Measurements from ENCODE around the gene PITPNM3.

Gene PITPNM3

DNA sequence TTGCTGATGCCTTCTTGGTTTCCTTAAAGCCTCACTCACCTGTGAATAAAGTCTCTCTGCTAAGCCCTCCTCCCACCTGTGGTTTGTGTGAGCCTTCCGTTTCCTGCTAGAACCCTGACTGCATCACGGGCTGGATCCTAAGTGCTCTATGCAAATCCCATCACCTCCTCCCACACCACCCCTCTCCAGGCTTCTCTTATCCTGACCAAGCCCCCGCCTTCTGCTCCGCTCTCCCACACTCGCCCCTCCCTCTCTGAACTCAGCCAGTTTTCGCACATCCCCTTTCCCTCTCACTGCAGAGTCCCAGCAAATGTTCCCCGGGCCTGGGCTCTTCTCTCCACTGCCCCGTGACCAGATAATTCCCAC lies 60.3 kb downstream of the PITPNM3 start:
- TF ChIP-seq ZBTB7A (IDR thresholded peaks at IDR 0.05; ENCODE audit: low read depth) (no peak), TEAD4 (IDR thresholded peaks at IDR 0.05) (no peak), EGR1 (IDR thresholded peaks at IDR 0.05) (no peak), CEBPB (IDR thresholded peaks at IDR 0.05) (no peak), TAF1 (IDR thresholded peaks at IDR 0.05; ENCODE audit: low read depth) (no peak), EP300 (IDR thresholded peaks at IDR 0.05; ENCODE audit: borderline replicate concordance) (no peak), NFIC (IDR thresholded peaks at IDR 0.05) (no peak), RAD21 (IDR thresholded peaks at IDR 0.05; ENCODE audit: low read depth) (no peak)
- TF ChIP-seq, protein P1, sequence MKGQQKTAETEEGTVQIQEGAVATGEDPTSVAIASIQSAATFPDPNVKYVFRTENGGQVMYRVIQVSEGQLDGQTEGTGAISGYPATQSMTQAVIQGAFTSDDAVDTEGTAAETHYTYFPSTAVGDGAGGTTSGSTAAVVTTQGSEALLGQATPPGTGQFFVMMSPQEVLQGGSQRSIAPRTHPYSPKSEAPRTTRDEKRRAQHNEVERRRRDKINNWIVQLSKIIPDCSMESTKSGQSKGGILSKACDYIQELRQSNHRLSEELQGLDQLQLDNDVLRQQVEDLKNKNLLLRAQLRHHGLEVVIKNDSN (IDR thresholded peaks at IDR 0.05), result no peak

- TF ChIP-seq, protein P2, sequence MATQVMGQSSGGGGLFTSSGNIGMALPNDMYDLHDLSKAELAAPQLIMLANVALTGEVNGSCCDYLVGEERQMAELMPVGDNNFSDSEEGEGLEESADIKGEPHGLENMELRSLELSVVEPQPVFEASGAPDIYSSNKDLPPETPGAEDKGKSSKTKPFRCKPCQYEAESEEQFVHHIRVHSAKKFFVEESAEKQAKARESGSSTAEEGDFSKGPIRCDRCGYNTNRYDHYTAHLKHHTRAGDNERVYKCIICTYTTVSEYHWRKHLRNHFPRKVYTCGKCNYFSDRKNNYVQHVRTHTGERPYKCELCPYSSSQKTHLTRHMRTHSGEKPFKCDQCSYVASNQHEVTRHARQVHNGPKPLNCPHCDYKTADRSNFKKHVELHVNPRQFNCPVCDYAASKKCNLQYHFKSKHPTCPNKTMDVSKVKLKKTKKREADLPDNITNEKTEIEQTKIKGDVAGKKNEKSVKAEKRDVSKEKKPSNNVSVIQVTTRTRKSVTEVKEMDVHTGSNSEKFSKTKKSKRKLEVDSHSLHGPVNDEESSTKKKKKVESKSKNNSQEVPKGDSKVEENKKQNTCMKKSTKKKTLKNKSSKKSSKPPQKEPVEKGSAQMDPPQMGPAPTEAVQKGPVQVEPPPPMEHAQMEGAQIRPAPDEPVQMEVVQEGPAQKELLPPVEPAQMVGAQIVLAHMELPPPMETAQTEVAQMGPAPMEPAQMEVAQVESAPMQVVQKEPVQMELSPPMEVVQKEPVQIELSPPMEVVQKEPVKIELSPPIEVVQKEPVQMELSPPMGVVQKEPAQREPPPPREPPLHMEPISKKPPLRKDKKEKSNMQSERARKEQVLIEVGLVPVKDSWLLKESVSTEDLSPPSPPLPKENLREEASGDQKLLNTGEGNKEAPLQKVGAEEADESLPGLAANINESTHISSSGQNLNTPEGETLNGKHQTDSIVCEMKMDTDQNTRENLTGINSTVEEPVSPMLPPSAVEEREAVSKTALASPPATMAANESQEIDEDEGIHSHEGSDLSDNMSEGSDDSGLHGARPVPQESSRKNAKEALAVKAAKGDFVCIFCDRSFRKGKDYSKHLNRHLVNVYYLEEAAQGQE (IDR thresholded peaks at IDR 0.05; ENCODE audit: low read depth), result no peak
- TF ChIP-seq TEAD4 (IDR thresholded peaks at IDR 0.05) (no peak), CEBPB (IDR thresholded peaks at IDR 0.05) (no peak), EP300 (IDR thresholded peaks at IDR 0.05; ENCODE audit: borderline replicate concordance) (no peak), RAD21 (IDR thresholded peaks at IDR 0.05; ENCODE audit: low read depth) (no peak), NFIC (IDR thresholded peaks at IDR 0.05) (no peak), CREB1 (IDR thresholded peaks at IDR 0.05; ENCODE audit: low read depth) (no peak), YY1 (IDR thresholded peaks at IDR 0.05; ENCODE audit: low read depth) (no peak), FOXM1 (IDR thresholded peaks at IDR 0.05; ENCODE audit: borderline replicate concordance, low read depth) (no peak), TAF1 (IDR thresholded peaks at IDR 0.05; ENCODE audit: low read depth) (no peak), EGR1 (IDR thresholded peaks at IDR 0.05) (no peak)
- TF ChIP-seq, protein P3, sequence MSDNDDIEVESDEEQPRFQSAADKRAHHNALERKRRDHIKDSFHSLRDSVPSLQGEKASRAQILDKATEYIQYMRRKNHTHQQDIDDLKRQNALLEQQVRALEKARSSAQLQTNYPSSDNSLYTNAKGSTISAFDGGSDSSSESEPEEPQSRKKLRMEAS (IDR thresholded peaks at IDR 0.05), result no peak
- TF ChIP-seq, protein P1 (IDR thresholded peaks at IDR 0.05), result no peak
Measured at GRCh38 chr17:6495450-6496115, 60.8 kb downstream of the PITPNM3 start.

- TF ChIP-seq FOXM1 (IDR thresholded peaks at IDR 0.05; ENCODE audit: borderline replicate concordance, low read depth) (no peak), TEAD4 (IDR thresholded peaks at IDR 0.05) (0 out of 2 replicates have a peak, but pooled peaks have one; percentile 12)
Measured at GRCh38 chr17:6494239-6494941, 62.0 kb downstream of the PITPNM3 start.

DNA sequence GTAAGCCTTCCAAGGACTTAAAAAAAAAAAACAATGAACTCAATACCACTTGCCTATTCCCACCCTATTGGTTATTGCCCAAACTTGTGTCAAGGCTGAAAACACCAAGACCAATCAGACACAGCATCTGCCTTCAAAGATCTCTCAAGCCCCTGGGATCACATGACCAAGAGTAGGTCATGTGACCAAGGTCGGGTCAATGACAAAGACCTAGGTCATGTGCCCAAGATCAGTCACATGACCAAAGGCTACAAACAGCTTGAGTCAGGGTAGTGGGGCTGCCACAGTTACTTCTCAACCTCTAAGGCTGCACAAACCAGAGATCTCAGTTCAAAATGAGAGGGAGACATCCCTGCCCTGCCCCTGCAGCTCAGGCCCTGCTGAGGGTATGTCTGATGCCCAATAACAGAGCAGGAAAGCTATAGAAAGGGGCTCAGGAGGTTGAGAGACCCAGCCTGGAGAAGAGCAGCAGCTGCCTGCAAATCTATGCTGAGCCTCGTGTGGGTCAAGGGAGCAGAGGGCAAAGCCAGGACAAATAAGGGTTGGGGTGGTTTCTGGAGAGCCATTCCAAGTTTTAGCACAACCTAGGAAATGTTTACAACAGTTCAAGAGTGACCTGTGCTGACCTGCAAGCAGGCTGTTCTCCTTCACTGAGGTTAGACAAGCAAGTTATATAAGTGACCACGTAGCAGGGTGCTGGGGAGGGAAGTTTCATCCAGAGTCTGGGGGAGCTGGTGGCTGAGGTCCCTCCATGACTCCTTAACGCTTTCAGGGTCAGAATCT lies 63.3 kb downstream of the PITPNM3 start:
- TF ChIP-seq, protein P1 (IDR thresholded peaks at IDR 0.05), result peak; percentile 94
- TF ChIP-seq CREB1 (IDR thresholded peaks at IDR 0.05; ENCODE audit: low read depth), result no peak

DNA sequence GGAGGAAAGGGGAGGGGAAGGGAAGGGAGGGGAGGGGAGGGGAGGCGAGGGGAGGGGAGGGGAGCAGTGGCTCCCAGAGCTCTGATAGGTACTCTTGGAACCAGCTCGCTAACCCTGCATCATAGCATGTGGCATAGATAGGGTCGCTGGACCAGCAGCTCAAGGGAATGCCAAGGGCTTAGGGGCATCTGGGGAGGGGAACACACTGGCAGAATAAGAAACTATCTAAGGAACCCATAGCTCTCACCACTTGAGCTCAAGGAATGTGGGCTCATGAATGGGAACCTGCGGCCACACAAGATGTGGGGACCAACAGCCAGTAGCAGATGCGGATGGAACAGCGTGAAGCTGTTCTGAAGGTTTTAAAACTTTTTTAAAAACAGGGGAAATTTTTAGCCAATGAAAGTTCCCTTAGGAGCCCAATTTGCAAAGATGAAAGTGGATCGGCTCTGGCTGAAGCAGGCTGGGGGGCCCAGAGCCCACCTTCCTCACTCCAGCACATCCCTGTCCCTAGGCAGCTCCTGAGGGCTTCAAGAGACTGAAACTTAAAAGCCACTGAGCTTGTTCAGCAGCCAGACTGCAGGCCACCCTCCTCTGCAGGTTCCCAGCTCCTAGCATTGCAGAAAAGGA lies 65.2 kb downstream of the PITPNM3 start:
- TF ChIP-seq EP300 (IDR thresholded peaks at IDR 0.05; ENCODE audit: borderline replicate concordance) (no peak), NFIC (IDR thresholded peaks at IDR 0.05) (no peak), FOXM1 (IDR thresholded peaks at IDR 0.05; ENCODE audit: borderline replicate concordance, low read depth) (no peak), TEAD4 (IDR thresholded peaks at IDR 0.05) (no peak), TAF1 (IDR thresholded peaks at IDR 0.05; ENCODE audit: low read depth) (no peak), YY1 (IDR thresholded peaks at IDR 0.05; ENCODE audit: low read depth) (no peak), TCF12 (IDR thresholded peaks at IDR 0.05; ENCODE audit: low read depth) (no peak), ZBTB7A (IDR thresholded peaks at IDR 0.05; ENCODE audit: low read depth) (no peak), CREB1 (IDR thresholded peaks at IDR 0.05; ENCODE audit: low read depth) (no peak), EGR1 (IDR thresholded peaks at IDR 0.05) (no peak), CEBPB (IDR thresholded peaks at IDR 0.05) (no peak)
- TF ChIP-seq, protein P1 (IDR thresholded peaks at IDR 0.05), result no peak
- TF ChIP-seq, protein P3 (IDR thresholded peaks at IDR 0.05), result no peak
- TF ChIP-seq, protein P2 (IDR thresholded peaks at IDR 0.05; ENCODE audit: low read depth), result no peak

Measured in Ishikawa (cell line).